PC-9 (cell line): Measurements from ENCODE around the gene BSPRY. TPM values are rescaled to one million over a fixed set of nuclear protein-coding genes. Genes with fewer than 3 reads are reported as not detected.
A peak's percentile ranks its signal among the peaks of the same experiment; 100 is the strongest.

Experiments used
- Bru-seq: library from RNA; stranded (reverse); fragments of 400-500 nt; gene quantifications from one replicate; lab custom pipeline; 2021; lab: Mats Ljungman, UMichigan
- BruChase-seq, 2 experiments: library from RNA; stranded (reverse); fragments of 400-500 nt; gene quantifications; one replicate each; lab custom pipeline; 2021; lab: Mats Ljungman, UMichigan
- BruUV-seq: library from RNA; stranded (reverse); fragments of 400-500 nt; replicated peaks from 2 replicates; lab custom pipeline; 2021; lab: Mats Ljungman, UMichigan
- CTCF ChIA-PET: fragments of 300-600 bp; sonication (Branson Sonifier 250); formaldehyde crosslinking; loops from one replicate; lab custom pipeline; 2022; ENCODE audit warnings: antibody characterized with exemption; lab: Charles Lee
- POLR2A ChIA-PET: fragments of 300-600 bp; sonication (Branson Sonifier 250); formaldehyde crosslinking; loops from one replicate; lab custom pipeline; 2022; ENCODE audit warnings: antibody characterized with exemption; ENCODE audit not compliant: unreplicated experiment; lab: Charles Lee
- DNase-seq, 2 experiments: peaks; one replicate each; pipeline versions ENCODE4 v3.0.0 to v3.0.0-alpha.2; 2015 to 2022; ENCODE audit warnings: mixed read lengths in 1 of 2
- H2AFZ ChIP-seq: fragments of 200-600 bp; sonication (generic); 2 replicates; pipeline ENCODE4 v1.8.1; 2017; ENCODE audit warnings: antibody characterized with exemption
- H3F3A ChIP-seq: fragments of 200-600 bp; sonication (generic); 2 replicates; pipeline ENCODE4 v1.8.1; 2017; ENCODE audit warnings: antibody characterized with exemption, mild to moderate bottlenecking, low read depth; ENCODE audit not compliant: insufficient read depth
- H3K27ac ChIP-seq: fragments of 200-600 bp; sonication (generic); 2 replicates; pipeline ENCODE4 v1.6.1; 2016; ENCODE audit warnings: mixed run types
- H3K27me3 ChIP-seq: fragments of 200-600 bp; sonication (generic); 2 replicates; pipeline ENCODE4 v1.6.1; 2016; ENCODE audit warnings: low read depth, mixed run types; ENCODE audit not compliant: insufficient read depth
- H3K36me3 ChIP-seq: fragments of 200-600 bp; sonication (generic); 2 replicates; pipeline ENCODE4 v1.6.1; 2016; ENCODE audit warnings: low read depth, mixed run types
- H3K4me1 ChIP-seq: fragments of 200-600 bp; sonication (generic); replicated peaks from 2 replicates; pipeline ENCODE4 v1.6.1; 2016; ENCODE audit warnings: mixed run types; ENCODE audit not compliant: insufficient read depth
- H3K4me2 ChIP-seq: fragments of 200-600 bp; sonication (generic); 2 replicates; pipeline ENCODE4 v1.6.1; 2017; ENCODE audit warnings: mixed run types
- H3K4me3 ChIP-seq: fragments of 200-600 bp; sonication (generic); 2 replicates; pipeline ENCODE4 v1.6.1; 2016; ENCODE audit warnings: mixed run types
- H3K79me2 ChIP-seq: fragments of 200-600 bp; sonication (generic); 2 replicates; pipeline ENCODE4 v1.6.1; 2017; ENCODE audit warnings: low read depth, mixed run types
- H3K9me2 ChIP-seq: fragments of 200-600 bp; sonication (generic); 2 replicates; pipeline ENCODE4 v1.8.1; 2017; ENCODE audit warnings: mild to moderate bottlenecking; ENCODE audit not compliant: insufficient read depth
- H3K9me3 ChIP-seq: fragments of 200-600 bp; sonication (generic); 2 replicates; pipeline ENCODE4 v1.8.1; 2016; ENCODE audit warnings: low read depth; ENCODE audit not compliant: insufficient read depth
- H4K20me1 ChIP-seq: fragments of 200-600 bp; sonication (generic); 2 replicates; pipeline ENCODE4 v1.8.1; 2017; ENCODE audit not compliant: insufficient read depth
- EZH2 ChIP-seq: fragments of 200-600 bp; sonication (generic); IDR thresholded peaks from 2 replicates; pipeline ENCODE4 v1.8.0; 2017; ENCODE audit warnings: antibody characterized with exemption, low read depth
- intact Hi-C: fragments of 100-400 bp; cut with micrococcal nuclease; formaldehyde crosslinking; loops from one replicate; pipeline ENCODE4 v1.10.0; 2022; ENCODE audit not compliant: unreplicated experiment
- long read RNA-seq: library from polyadenylated mRNA; stranded (forward); transcript quantifications from one replicate; pipeline ENCODE4 v2.0.0, GENCODE V29; 2022
- total RNA-seq: library from RNA; stranded (reverse); gene quantifications from 2 replicates; pipeline ENCODE4 v1.2.3, GENCODE V29; 2021
- TF ChIP-seq, protein P1 (sequence below): fragments of 200-600 bp; sonication (generic); conservative IDR thresholded peaks from 2 replicates; pipeline ENCODE4 v1.6.1; 2017; ENCODE audit warnings: mixed run types, antibody characterized with exemption, mild to moderate bottlenecking, moderate library complexity

BSPRY gene
- total RNA-seq: 28.8 and 29.3 TPM in 2 replicates
- percentile 59 among the genes with signal in this experiment for Bru-seq, nascent RNA
- percentile 62 among the genes with signal in this experiment for BruChase-seq, experiment 1, labeled RNA remaining after a 2-hour chase
- percentile 64 among the genes with signal in this experiment for BruChase-seq, experiment 2, labeled RNA remaining after a 6-hour chase
- long read RNA-seq, transcript BSPRY-201 (6 exons, 2,339 nt): major isoform, 90 of 119 reads
- long read RNA-seq, partial matches to known transcripts: 11 of 119 reads
- long read RNA-seq, other reads (novel, unspliced or antisense): 15 of 119 reads

DNA sequence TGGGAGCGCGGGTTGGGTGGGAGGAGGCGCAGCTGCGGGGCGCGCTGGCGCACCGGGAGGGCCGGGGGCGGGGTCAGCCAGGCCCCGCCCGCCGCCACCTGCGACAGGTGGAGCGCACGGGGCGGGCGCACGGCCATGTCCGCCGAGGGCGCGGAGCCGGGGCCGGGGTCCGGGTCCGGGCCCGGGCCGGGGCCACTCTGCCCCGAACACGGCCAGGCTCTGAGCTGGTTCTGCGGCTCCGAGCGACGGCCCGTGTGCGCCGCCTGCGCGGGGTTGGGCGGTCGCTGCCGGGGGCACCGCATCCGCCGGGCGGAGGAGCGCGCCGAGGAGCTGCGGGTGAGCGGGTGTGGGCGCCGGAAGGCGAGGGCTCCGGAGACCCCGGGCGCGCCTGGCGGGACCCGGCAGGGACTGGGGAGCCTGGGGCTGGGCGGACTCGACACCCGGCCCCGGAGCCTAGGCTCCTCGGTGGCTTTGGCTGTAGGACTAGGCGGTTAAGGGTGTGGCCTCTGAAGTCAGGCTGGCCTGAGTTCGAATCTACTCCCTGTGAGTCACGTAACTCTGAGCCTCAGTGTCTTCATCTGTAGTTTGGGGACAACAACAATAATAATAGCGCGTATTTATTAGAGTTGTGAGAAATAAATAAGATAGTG is at the start of gene BSPRY:
Gene BSPRY, plus strand, starts transcription at position 97 of the 650 bp plus-strand sequence. Its CDS starts 39 bp downstream, at position 136.
- Histone ChIP-seq H3K27ac (no peak within 1 kb of the TSS), H3K4me3 (peak within 1 kb of the TSS; percentile 96), H3K9me3 (no peaks in the 10 kb centered on the region), H3K4me1 (peaks cover 38% of the 10 kb centered on the region), H3K36me3 (peaks cover 4% of the 10 kb centered on the region; the same call in 1 of the 2 replicates), H3F3A (peaks cover 21% of the 10 kb centered on the region; the same call in 1 of the 2 replicates), H3K27me3 (no peaks in the 10 kb centered on the region), H3K9me2 (no peaks in the 10 kb centered on the region), H2AFZ (peak within 1 kb of the TSS; percentile 88), H3K4me2 (peak within 1 kb of the TSS; percentile 88), H3K79me2 (peaks cover 35% of the 10 kb centered on the region), H4K20me1 (no peaks in the 10 kb centered on the region)
- BruUV-seq: no TSS peak
- CTCF ChIA-PET: interaction anchor here (0.5 kb wide), 1 partner anchor 56 kb away, joined by 4 read pairs; no protein-coding TSS in a partner anchor
- POLR2A ChIA-PET: interaction anchor here (0.6 to 0.7 kb wide), 2 partner anchors 49 to 273 kb away, joined by 4 to 8 read pairs; no protein-coding TSS in a partner anchor
- DNase-seq: peak in 1 of 2 experiments; percentile 59
- TF ChIP-seq, protein P1, sequence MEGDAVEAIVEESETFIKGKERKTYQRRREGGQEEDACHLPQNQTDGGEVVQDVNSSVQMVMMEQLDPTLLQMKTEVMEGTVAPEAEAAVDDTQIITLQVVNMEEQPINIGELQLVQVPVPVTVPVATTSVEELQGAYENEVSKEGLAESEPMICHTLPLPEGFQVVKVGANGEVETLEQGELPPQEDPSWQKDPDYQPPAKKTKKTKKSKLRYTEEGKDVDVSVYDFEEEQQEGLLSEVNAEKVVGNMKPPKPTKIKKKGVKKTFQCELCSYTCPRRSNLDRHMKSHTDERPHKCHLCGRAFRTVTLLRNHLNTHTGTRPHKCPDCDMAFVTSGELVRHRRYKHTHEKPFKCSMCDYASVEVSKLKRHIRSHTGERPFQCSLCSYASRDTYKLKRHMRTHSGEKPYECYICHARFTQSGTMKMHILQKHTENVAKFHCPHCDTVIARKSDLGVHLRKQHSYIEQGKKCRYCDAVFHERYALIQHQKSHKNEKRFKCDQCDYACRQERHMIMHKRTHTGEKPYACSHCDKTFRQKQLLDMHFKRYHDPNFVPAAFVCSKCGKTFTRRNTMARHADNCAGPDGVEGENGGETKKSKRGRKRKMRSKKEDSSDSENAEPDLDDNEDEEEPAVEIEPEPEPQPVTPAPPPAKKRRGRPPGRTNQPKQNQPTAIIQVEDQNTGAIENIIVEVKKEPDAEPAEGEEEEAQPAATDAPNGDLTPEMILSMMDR: no peak
- TF ChIP-seq EZH2: no peak
- intact Hi-C loops: loop anchor here (1.0 to 10.0 kb wide), 2 partner anchors 40 to 595 kb away; partner anchors contain the start of gene SNX30

GRCh38 chr9:113299800-113300292 is 49.5 kb upstream of the BSPRY start:
- TF ChIP-seq EZH2: no peak
- TF ChIP-seq, protein P1: no peak
- ChIA-PET POLR2A (no interaction called here), CTCF (no interaction called here)
- Histone ChIP-seq H3K9me3 (no peaks in the 10 kb centered on the region), H3K27ac (no peak overlapping the region), H3K27me3 (no peaks in the 10 kb centered on the region), H4K20me1 (no peaks in the 10 kb centered on the region), H3K4me3 (no peak overlapping the region), H3K9me2 (no peaks in the 10 kb centered on the region), H2AFZ (no peak overlapping the region), H3F3A (peaks cover 6% of the 10 kb centered on the region; the same call in 1 of the 2 replicates), H3K4me1 (no peaks in the 10 kb centered on the region), H3K4me2 (peak overlapping the region; percentile 18; the same call in 1 of the 2 replicates), H3K79me2 (no peaks in the 10 kb centered on the region), H3K36me3 (no peaks in the 10 kb centered on the region)
- no TSS peak for BruUV-seq
- intact Hi-C loops: no loop called here
- DNase-seq: peak in 1 of 2 experiments; percentile 17

- H4K20me1 ChIP-seq: no peaks in the 10 kb centered on the region
- H3K9me2 ChIP-seq: no peaks in the 10 kb centered on the region
- TF ChIP-seq EZH2: no peak
- TF ChIP-seq, protein P1: no peak
- H3K36me3 ChIP-seq: no peaks in the 10 kb centered on the region
- H3K4me3 ChIP-seq: no peak overlapping the region
- CTCF ChIA-PET: no interaction called here
- H3K79me2 ChIP-seq: no peaks in the 10 kb centered on the region
- H3K4me1 ChIP-seq: no peaks in the 10 kb centered on the region
- POLR2A ChIA-PET: no interaction called here
- H3F3A ChIP-seq: no peaks in the 10 kb centered on the region
- no peaks in the 10 kb centered on the region for H3K9me3 ChIP-seq
- H3K4me2 ChIP-seq: no peak overlapping the region
- H3K27me3 ChIP-seq: no peaks in the 10 kb centered on the region
- H2AFZ ChIP-seq: no peak overlapping the region
- no TSS peak for BruUV-seq
- H3K27ac ChIP-seq: no peak overlapping the region
- no peak for DNase-seq
- intact Hi-C loops: no loop called here
These were observed 47.8 kb upstream of the BSPRY start for GRCh38 chr9:113301548-113301947.
